Measurements from ENCODE around the gene HORMAD2.

The HORMAD2 gene, protein sequence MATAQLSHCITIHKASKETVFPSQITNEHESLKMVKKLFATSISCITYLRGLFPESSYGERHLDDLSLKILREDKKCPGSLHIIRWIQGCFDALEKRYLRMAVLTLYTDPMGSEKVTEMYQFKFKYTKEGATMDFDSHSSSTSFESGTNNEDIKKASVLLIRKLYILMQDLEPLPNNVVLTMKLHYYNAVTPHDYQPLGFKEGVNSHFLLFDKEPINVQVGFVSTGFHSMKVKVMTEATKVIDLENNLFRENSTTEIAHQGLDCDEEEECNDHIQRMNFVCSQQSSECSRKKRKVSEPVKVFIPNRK

DNA sequence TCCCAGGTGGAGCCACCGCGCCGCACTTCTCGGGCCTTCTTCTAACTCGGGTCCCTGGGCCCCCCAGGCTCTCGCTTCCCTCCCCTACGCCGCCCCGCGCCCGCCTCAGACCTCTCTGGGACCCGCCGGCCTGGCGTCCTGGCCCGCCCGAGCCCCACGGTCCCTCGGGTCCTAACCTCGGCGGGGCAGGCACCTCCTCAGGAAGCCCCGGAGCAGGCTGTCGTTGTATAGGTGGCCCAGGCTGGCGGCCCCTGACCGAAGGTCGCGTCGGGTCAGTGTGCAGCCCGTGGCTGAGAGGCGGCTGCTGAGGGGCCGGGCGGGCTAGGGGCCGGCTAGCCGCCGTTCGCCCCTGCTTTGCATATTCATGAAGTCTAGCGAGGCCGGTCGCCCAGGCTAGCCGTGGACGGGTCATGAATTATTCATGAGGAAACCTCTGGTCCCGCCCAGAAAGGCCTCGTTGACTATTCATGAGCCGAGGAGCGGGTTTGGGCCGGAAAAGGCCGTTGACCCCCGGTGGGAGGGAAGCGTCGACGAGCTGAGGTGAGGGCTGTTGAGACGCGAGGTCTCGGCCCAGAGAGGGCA, at the start of gene HORMAD2:
TSS of gene HORMAD2 (plus strand) at position 513 of the 582 bp plus-strand sequence. CDS start 13,489 bp downstream, outside the sequence.
- DNase-seq, result peak in 38 of 51 donors; percentile 1 to 68 (median 34)

DNA sequence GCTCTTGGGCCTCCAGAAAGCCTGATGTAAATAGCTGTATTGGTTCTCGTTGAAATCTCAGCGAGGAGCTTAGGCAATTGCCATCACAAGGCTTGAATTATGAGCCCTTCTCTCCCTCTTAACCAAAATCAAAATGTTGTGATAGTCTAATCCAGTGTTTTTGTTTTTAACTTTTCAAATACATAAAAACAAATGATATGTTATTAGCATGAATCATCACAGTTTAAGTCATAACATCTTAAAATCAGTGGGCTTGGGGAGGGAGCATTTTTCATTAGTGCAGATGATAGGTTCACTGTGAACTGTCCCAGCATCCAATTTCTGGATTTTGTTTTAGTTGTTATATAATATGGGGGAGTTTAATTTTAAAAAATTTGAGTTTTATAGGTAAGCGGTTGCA, 48.9 kb upstream of the HORMAD2 start:
- no peak for DNase-seq

GRCh38 chr22:30031764-30032455, 48.4 kb upstream of the HORMAD2 start:
- no peak for DNase-seq

GRCh38 chr22:30033137-30033536, 47.1 kb upstream of the HORMAD2 start:
- DNase-seq, result no peak

DNA sequence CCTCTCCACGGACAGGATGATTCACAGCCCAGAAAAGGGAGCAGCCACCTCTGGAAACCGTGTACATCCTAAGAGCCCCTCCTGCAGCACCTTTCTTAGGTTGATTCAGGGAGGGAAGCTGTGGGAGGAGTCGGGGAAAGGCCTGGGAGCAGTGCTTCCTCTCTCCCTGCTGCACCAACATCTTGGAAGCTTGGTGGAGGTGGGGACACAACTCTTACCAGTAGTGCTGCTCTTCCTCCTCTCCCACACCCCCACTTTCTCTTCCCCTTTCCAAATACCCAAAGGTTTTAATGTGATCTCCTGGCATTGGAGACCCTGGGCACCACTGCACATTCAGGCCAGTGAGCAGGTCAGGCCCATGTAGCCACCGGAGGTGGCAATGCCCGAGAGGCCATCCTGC, 46.4 kb upstream of the HORMAD2 start:
- no peak for DNase-seq

GRCh38 chr22:30036656-30037055, 43.6 kb upstream of the HORMAD2 start:
- no peak for DNase-seq

GRCh38 chr22:30038219-30038618, 42.0 kb upstream of the HORMAD2 start:
- no peak for DNase-seq

DNA sequence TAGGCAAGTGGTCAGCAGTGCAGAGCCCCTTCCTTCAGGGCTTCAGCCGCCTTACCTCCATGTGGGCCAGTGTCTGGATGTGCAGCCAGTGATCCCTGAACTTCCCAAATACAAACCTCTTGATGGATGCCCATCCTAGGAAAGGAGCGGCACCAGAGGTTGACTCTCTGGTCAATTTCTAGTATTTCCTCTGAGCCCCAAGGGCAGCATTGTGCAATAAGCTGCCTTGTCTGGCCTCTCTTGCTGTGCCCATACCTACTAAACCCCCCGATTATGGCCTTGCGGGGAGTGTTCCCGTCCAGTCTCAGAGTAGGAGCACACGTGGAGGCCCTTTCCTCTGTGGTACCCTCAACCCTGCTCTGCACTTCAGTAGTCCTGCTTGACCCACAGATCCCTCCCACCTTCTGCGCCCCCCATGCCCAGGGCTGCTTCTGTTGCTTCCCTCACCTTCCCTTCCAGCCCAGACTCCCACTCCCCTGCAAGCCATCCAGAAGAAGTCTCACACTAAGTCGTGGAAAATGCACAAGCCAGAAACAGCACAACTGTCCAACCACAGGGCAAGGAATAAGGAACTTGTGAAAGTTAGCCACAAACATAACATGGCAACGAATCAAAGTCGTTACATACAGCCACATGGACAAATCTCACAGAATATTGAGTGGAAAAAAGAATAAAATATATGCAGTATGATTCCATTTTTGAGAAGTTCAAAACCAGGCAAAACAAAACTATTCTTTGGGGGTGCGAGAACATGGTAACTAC, 39.6 kb upstream of the HORMAD2 start:
- no peak for DNase-seq

GRCh38 chr22:30041475-30041874, 38.8 kb upstream of the HORMAD2 start:
- no peak for DNase-seq

- no peak for DNase-seq
Measured at GRCh38 chr22:30041881-30042280, 38.4 kb upstream of the HORMAD2 start.

GRCh38 chr22:30043161-30043560, 37.1 kb upstream of the HORMAD2 start:
- DNase-seq, result no peak

GRCh38 chr22:30044369-30044768, 35.9 kb upstream of the HORMAD2 start:
- DNase-seq, result peak in 2 of 51 donors; percentile 12

GRCh38 chr22:30044881-30045493, 35.3 kb upstream of the HORMAD2 start:
- no peak for DNase-seq

- DNase-seq, result no peak
Measured at GRCh38 chr22:30045494-30045887, 34.8 kb upstream of the HORMAD2 start.

GRCh38 chr22:30045901-30046715, 34.2 kb upstream of the HORMAD2 start:
- DNase-seq, result no peak

DNA sequence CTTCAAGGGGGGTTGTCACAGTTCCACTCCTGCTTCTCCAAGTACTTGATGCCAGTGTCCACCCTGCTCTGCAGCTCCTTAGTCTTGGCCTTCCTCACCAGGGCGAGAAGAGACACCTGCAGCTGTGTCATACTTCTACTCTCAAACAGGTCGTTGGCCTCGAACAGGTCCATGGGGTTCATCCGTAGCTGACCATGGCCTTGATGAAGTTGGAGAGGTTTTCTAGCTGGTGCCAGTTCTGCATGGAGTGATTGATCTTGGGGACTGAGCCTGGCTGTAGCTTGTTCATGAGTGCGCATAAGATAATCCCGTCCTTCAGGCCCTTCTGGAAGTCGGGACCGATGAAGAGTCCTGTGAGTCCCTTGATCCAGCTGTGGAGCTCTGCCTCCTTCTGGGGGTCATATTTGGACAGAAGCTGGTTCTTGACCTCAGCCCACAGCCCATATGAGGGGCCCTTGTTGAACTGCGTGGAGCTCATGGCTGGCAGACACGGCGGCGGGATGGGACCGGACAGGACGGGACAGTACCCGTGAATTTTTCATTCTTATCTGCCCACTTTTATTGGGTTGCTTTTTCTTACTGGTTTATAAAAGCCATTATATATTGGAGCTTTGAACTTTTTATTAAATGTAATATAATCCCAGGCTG, 33.4 kb upstream of the HORMAD2 start:
- DNase-seq, result no peak

GRCh38 chr22:30047364-30047738, 32.9 kb upstream of the HORMAD2 start:
- DNase-seq, result no peak

GRCh38 chr22:30048681-30049080, 31.6 kb upstream of the HORMAD2 start:
- no peak for DNase-seq

- no peak for DNase-seq
Measured at GRCh38 chr22:30054067-30054763, 26.0 kb upstream of the HORMAD2 start.

DNA sequence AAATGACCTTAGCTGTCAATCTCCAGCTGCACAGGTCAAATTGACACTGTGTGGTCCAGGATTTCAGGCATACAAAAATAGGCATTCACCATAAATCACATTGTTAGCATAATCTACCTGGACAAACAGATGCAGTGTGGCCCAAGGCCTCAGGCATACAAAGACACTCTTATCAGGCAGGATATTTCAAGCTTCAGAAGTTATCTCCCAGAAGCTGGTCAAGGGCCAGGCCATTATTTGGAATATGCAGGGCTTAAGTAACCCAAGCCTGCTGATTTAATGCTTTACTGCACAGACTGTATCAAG, 25.5 kb upstream of the HORMAD2 start:
- no peak for DNase-seq
